Measurements from ENCODE around the gene COA8.

DNA sequence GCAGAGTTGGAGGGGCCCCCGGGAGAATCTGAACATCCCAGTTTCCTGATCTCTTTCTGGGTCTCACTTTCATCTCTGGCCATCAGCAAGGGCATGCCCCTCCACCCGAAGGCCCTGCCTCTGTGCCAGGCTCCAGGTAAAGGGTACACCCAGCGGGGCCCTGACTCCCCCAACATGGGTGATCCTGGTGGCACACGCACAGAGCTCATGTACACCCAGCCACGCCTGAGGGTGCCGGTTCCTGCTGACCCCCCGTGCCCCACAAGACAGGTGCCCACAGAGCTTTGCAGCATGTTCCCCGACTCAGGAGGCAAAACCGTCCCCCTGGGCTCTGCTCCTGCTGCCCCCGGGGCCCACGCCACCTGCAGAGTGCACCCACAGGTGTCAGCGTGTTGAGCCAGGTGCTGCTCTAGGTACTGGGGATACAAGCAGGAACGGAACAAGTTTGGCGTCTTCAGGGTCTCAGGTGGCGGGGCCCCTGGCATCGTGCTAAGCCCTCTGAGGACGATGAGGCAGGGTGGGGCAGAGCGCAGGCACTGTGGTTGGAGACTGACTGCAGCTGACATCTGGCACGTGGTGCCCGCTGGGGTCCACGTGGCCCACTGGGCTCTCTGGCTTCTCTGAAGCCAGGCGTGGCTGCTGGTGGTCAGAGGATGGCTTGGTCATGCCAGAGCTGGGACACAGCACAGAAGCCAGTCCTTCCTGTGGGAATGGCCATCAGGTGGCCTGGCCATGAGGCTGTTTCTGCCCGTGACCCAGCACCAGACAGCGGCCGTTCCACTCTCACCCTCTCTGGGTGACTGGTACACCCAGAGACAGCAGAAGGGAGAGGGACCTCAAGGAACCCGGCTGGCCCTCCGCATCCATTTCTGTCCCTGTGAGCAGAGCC, 14.1 kb upstream of the COA8 start:
- TF ChIP-seq TAF1 (IDR thresholded peaks at IDR 0.05; ENCODE audit: control insufficient read depth, extremely low read depth, insufficient read depth, low read length, severe bottlenecking) (no peak), MLX (CRISPR knock-in tag; conservative IDR thresholded peaks at IDR 0.05) (no peak), TARDBP (IDR thresholded peaks at IDR 0.05) (no peak), RFX1 (IDR thresholded peaks at IDR 0.05) (no peak), CBFB (CRISPR knock-in tag; IDR thresholded peaks at IDR 0.05) (no peak), DNMT1 (IDR thresholded peaks at IDR 0.05) (no peak), POLR2AphosphoS5 (IDR thresholded peaks at IDR 0.05; ENCODE audit: control insufficient read depth, insufficient read depth, low read depth, low read length) (no peak), ARID1B (IDR thresholded peaks at IDR 0.05) (no peak), HDAC6 (IDR thresholded peaks at IDR 0.05; ENCODE audit: low read depth, low read length) (no peak)
